SK-N-SH treated with all-trans-retinoic acid at 6 μM for 48 hours (cell line): Measurements from ENCODE around the gene PIK3R4.

Experiments
- ARNTL ChIP-seq: fragments of 450-650 bp; formaldehyde crosslinking; IDR thresholded peaks from 2 replicates; pipeline ENCODE4 v1.5.0; 2020; ENCODE audit warnings: low read depth, mild to moderate bottlenecking, moderate library complexity, borderline replicate concordance
- BACH2 ChIP-seq: fragments of 250-450 bp; sonication (Bioruptor Pico); IDR thresholded peaks from 2 replicates; pipeline ENCODE4 v1.9.0; 2021; ENCODE audit warnings: mild to moderate bottlenecking, borderline replicate concordance
- CSDC2 ChIP-seq: fragments of 250-450 bp; sonication (Bioruptor Pico); IDR thresholded peaks from 2 replicates; pipeline ENCODE4 v1.5.0; 2020; ENCODE audit warnings: mild to moderate bottlenecking, moderate library complexity
- PPARA ChIP-seq: fragments of 250-450 bp; sonication (Bioruptor Pico); IDR thresholded peaks from 2 replicates; pipeline ENCODE4 v1.5.0; 2020; ENCODE audit warnings: mild to moderate bottlenecking, borderline replicate concordance
- RARB ChIP-seq: fragments of 250-450 bp; sonication (Bioruptor Pico); IDR thresholded peaks from 2 replicates; pipeline ENCODE4 v1.8.0; 2021; ENCODE audit warnings: mild to moderate bottlenecking, moderate library complexity
- ZC3H10 ChIP-seq: fragments of 250-450 bp; sonication (Bioruptor Pico); IDR thresholded peaks from 2 replicates; pipeline ENCODE4 v1.5.1; 2021; ENCODE audit warnings: mild to moderate bottlenecking, moderate library complexity
- ZFP3 ChIP-seq: fragments of 250-450 bp; sonication (Bioruptor Pico); IDR thresholded peaks from 2 replicates; pipeline ENCODE4 v1.5.0; 2020; ENCODE audit warnings: mild to moderate bottlenecking, moderate library complexity
- ZNF8 ChIP-seq: fragments of 450-650 bp; formaldehyde crosslinking; IDR thresholded peaks from 2 replicates; pipeline ENCODE4 v1.5.0; 2020; ENCODE audit warnings: mild to moderate bottlenecking, moderate library complexity
- TF ChIP-seq, protein P1 (sequence below): fragments of 250-450 bp; sonication (Bioruptor Pico); IDR thresholded peaks from 2 replicates; pipeline ENCODE4 v1.5.0; 2020; ENCODE audit warnings: mild to moderate bottlenecking, moderate library complexity

DNA sequence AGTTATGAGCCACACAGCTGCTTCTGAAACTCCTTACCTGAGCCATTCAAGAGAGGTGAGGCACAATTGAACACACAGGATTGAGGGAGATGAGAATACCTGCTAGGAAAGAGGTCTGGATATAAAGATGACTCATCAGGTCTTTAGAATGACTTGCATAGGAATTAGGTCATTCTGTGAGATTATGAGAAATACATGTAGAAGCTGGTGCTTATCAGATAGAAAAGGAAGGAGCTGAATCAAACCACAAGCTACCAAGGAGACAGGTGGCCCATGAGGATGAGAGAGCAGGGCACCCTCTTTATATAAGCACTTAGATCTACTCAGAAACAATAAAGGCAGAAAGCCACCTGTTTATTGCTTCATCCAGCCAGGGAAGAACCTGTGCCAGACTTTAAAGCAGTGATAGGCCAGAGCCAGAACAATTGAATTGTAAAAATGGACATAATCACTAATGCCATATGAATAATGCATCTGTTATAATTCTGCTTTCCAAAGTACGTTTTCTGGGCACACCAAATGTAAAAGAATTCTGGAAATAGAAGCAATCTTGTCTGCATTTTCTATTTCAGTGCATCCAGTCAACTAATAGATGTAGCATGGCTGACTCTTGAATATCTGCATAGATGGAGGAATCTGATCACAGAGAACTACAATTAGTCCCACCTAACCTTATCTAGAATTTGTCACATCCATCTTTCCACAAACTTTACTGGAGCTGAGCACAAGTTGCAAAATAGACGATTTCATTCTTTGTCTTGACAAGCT, 74.9 kb downstream of the PIK3R4 start:
- TF ChIP-seq BACH2 (CRISPR knock-in tag), result no peak
- TF ChIP-seq ARNTL (CRISPR knock-in tag), result no peak
- TF ChIP-seq CSDC2, result no peak
- TF ChIP-seq ZC3H10 (CRISPR knock-in tag), result no peak
- TF ChIP-seq, protein P1, sequence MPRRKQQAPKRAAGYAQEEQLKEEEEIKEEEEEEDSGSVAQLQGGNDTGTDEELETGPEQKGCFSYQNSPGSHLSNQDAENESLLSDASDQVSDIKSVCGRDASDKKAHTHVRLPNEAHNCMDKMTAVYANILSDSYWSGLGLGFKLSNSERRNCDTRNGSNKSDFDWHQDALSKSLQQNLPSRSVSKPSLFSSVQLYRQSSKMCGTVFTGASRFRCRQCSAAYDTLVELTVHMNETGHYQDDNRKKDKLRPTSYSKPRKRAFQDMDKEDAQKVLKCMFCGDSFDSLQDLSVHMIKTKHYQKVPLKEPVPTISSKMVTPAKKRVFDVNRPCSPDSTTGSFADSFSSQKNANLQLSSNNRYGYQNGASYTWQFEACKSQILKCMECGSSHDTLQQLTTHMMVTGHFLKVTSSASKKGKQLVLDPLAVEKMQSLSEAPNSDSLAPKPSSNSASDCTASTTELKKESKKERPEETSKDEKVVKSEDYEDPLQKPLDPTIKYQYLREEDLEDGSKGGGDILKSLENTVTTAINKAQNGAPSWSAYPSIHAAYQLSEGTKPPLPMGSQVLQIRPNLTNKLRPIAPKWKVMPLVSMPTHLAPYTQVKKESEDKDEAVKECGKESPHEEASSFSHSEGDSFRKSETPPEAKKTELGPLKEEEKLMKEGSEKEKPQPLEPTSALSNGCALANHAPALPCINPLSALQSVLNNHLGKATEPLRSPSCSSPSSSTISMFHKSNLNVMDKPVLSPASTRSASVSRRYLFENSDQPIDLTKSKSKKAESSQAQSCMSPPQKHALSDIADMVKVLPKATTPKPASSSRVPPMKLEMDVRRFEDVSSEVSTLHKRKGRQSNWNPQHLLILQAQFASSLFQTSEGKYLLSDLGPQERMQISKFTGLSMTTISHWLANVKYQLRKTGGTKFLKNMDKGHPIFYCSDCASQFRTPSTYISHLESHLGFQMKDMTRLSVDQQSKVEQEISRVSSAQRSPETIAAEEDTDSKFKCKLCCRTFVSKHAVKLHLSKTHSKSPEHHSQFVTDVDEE (CRISPR knock-in tag), result no peak
- no peak for TF ChIP-seq ZFP3 (CRISPR knock-in tag)
- no peak for TF ChIP-seq PPARA
- no peak for TF ChIP-seq RARB (CRISPR knock-in tag)
- TF ChIP-seq ZNF8, result no peak
